ENCODE results near the gene PRLR.

The PRLR gene

GRCh38 chr5:35003018-35003957 is 227.0 kb downstream of the PRLR start:
- H3K27me3 ChIP-seq (ENCODE audit: control insufficient read depth, insufficient read depth, low read length): no peaks in the 10 kb centered on the region
- H3K36me3 ChIP-seq (ENCODE audit: control insufficient read depth, low read depth, low read length): no peaks in the 10 kb centered on the region
- H3K4me3 ChIP-seq (ENCODE audit: low read length): no peak overlapping the region
- H3K9ac ChIP-seq (ENCODE audit: low read length): no peak overlapping the region
- H3K4me1 ChIP-seq (ENCODE audit: control insufficient read depth, low read depth, low read length): no peaks in the 10 kb centered on the region
- H3K27ac ChIP-seq (ENCODE audit: low read length): no peak overlapping the region
- H3K9me3 ChIP-seq (ENCODE audit: control insufficient read depth, low read depth, low read length): no peaks in the 10 kb centered on the region

GRCh38 chr5:35002459-35002858 is 227.8 kb downstream of the PRLR start:
- Histone ChIP-seq H3K9me3 (ENCODE audit: control insufficient read depth, low read depth, low read length) (no peaks in the 10 kb centered on the region), H3K4me3 (ENCODE audit: low read length) (no peak overlapping the region), H3K27me3 (ENCODE audit: control insufficient read depth, insufficient read depth, low read length) (no peaks in the 10 kb centered on the region), H3K4me1 (ENCODE audit: control insufficient read depth, low read depth, low read length) (no peaks in the 10 kb centered on the region), H3K27ac (ENCODE audit: low read length) (no peak overlapping the region), H3K9ac (ENCODE audit: low read length) (no peak overlapping the region), H3K36me3 (ENCODE audit: control insufficient read depth, low read depth, low read length) (no peaks in the 10 kb centered on the region)

GRCh38 chr5:35001842-35002241 is 228.4 kb downstream of the PRLR start:
- Histone ChIP-seq H3K4me3 (ENCODE audit: low read length) (no peak overlapping the region), H3K9ac (ENCODE audit: low read length) (no peak overlapping the region)

More at GRCh38 chr5:35001842-35002241, 228.4 kb downstream of the PRLR start:
- no peak overlapping the region for H3K27ac ChIP-seq (ENCODE audit: low read length)
- H3K27me3 ChIP-seq (ENCODE audit: control insufficient read depth, insufficient read depth, low read length): no peaks in the 10 kb centered on the region
- no peaks in the 10 kb centered on the region for H3K36me3 ChIP-seq (ENCODE audit: control insufficient read depth, low read depth, low read length)
- H3K9me3 ChIP-seq (ENCODE audit: control insufficient read depth, low read depth, low read length): no peaks in the 10 kb centered on the region
- no peaks in the 10 kb centered on the region for H3K4me1 ChIP-seq (ENCODE audit: control insufficient read depth, low read depth, low read length)
